ENCODE results near the gene DBI. TPM values are rescaled to one million over a fixed set of nuclear protein-coding genes. Genes with fewer than 3 reads are reported as not detected.
A peak's percentile ranks its signal among the peaks of the same experiment; 100 is the strongest.

The DBI gene
- total and polyA plus RNA-seq, 2 experiments from 2014 or later, result 171 to 873 TPM

GRCh38 chr2:119385466-119385865 lies 18.7 kb downstream of the DBI start:
- no peak for TF ChIP-seq ZNF331 (CRISPR knock-in tag; IDR thresholded peaks at IDR 0.05; ENCODE audit: low read depth)
- TF ChIP-seq ZNF114 (CRISPR knock-in tag; IDR thresholded peaks at IDR 0.05), result no peak
- no peak for TF ChIP-seq EZH2phosphoT487 (IDR thresholded peaks at IDR 0.05; ENCODE audit: unreplicated experiment)
- TF ChIP-seq STAT1 (IDR thresholded peaks at IDR 0.05; ENCODE audit: unreplicated experiment), result no peak
- Histone ChIP-seq H3K36me3 (ENCODE audit: insufficient read depth) (no peaks in the 10 kb centered on the region), H3K4me3 (no peak overlapping the region), H3K9me2 (ENCODE audit: insufficient read depth) (no peaks in the 10 kb centered on the region), H2AFZ (no peak overlapping the region), H3K79me2 (replicated peaks; ENCODE audit: insufficient read depth) (no peaks in the 10 kb centered on the region), H3K4me2 (no peak overlapping the region), H4K20me1 (replicated peaks; ENCODE audit: insufficient read depth) (no peaks in the 10 kb centered on the region), H3K27me3 (ENCODE audit: insufficient read depth) (no peaks in the 10 kb centered on the region), H3K4me1 (ENCODE audit: insufficient read depth) (0 out of 2 replicates have a peak, but pooled peaks cover 9% of the 10 kb centered on the region), H3K27ac (ENCODE audit: low read depth) (no peak overlapping the region), H3F3A (replicated peaks; ENCODE audit: low read depth) (no peaks in the 10 kb centered on the region)
- ATAC-seq, result no peak
- H3K4me3 Mint-ChIP-seq, result no peak overlapping the region
- H3K27ac Mint-ChIP-seq, result no peak overlapping the region
- no peaks in the 10 kb centered on the region for H3K9me3 Mint-ChIP-seq
- peaks cover 2% of the 10 kb centered on the region for H3K27me3 Mint-ChIP-seq (ENCODE audit: insufficient read depth, low read depth, poor library complexity)
- no peaks in the 10 kb centered on the region for H3K36me3 Mint-ChIP-seq (ENCODE audit: low read depth)
- peaks cover 15% of the 10 kb centered on the region for H3K4me1 Mint-ChIP-seq
- DNase-seq (ENCODE audit: low spot score), result no peak

- H4K20me1 ChIP-seq (replicated peaks; ENCODE audit: insufficient read depth), result no peaks in the 10 kb centered on the region
- 0 out of 2 replicates have a peak overlapping the region, but pooled peaks have one; percentile 33 for H2AFZ ChIP-seq
- no peaks in the 10 kb centered on the region for H3K9me3 Mint-ChIP-seq
- no peak overlapping the region for H3K27ac ChIP-seq (ENCODE audit: low read depth)
- peaks cover 15% of the 10 kb centered on the region for H3K4me1 Mint-ChIP-seq
- H3K4me2 ChIP-seq, result no peak overlapping the region
- TF ChIP-seq ETS1 (IDR thresholded peaks at IDR 0.05) (no peak), CTCF (conservative IDR thresholded peaks at IDR 0.05; ENCODE audit: low read depth in 2 of 2) (peak in 1 of 2 experiments; percentile 22; a peak in 2 of 4 replicates)
- H3K27ac Mint-ChIP-seq, result no peak overlapping the region
- no peaks in the 10 kb centered on the region for H3K36me3 Mint-ChIP-seq (ENCODE audit: low read depth)
- H3K9me2 ChIP-seq (ENCODE audit: insufficient read depth), result no peaks in the 10 kb centered on the region
- H3K4me1 ChIP-seq (ENCODE audit: insufficient read depth), result 0 out of 2 replicates have a peak, but pooled peaks cover 9% of the 10 kb centered on the region
- H3K27me3 Mint-ChIP-seq (ENCODE audit: insufficient read depth, low read depth, poor library complexity), result peaks cover 5% of the 10 kb centered on the region
- no peaks in the 10 kb centered on the region for H3K27me3 ChIP-seq (ENCODE audit: insufficient read depth)
- H3K36me3 ChIP-seq (ENCODE audit: insufficient read depth), result no peaks in the 10 kb centered on the region
- no peaks in the 10 kb centered on the region for H3F3A ChIP-seq (replicated peaks; ENCODE audit: low read depth)
- no peak overlapping the region for H3K4me3 ChIP-seq
- ATAC-seq (no peak), DNase-seq (ENCODE audit: low spot score) (peak; percentile 17)
- H3K79me2 ChIP-seq (replicated peaks; ENCODE audit: insufficient read depth), result no peaks in the 10 kb centered on the region
- no peak overlapping the region for H3K4me3 Mint-ChIP-seq
Observed at GRCh38 chr2:119387381-119388129, 20.8 kb downstream of the DBI start.

All from GM23338 (cell line).